Mesendoderm (in vitro differentiated cells): ENCODE data around the gene SLC43A2. TPM values are rescaled to one million over a fixed set of nuclear protein-coding genes. Genes with fewer than 3 reads are reported as not detected.

Experiments
- small RNA-seq: library from polyadenylated mRNA; stranded (forward); fragments of <200 nt; extraction: miRNeasy Mini kit (QIAGEN cat#:217004); gene quantifications from one replicate; pipeline ENCODE3, GENCODE V24; 2013; ENCODE audit not compliant: insufficient read depth

The SLC43A2 gene

Small RNAs within 50 kb of the gene (small RNA-seq; reads per million reads assigned to genes)
- not detected for gene RN7SL105P
